ENCODE data around the gene NMT1.
A peak's percentile ranks its signal among the peaks of the same experiment; 100 is the strongest.

NMT1 gene

GRCh38 chr17:45060797-45061605, at the start of gene NMT1:
TSS of gene NMT1 (plus strand) at chr17:45061317. CDS start at chr17:45061330, 13 bp downstream.
- peak; percentile 87 for DNase-seq (ENCODE audit: low read depth)

DNA sequence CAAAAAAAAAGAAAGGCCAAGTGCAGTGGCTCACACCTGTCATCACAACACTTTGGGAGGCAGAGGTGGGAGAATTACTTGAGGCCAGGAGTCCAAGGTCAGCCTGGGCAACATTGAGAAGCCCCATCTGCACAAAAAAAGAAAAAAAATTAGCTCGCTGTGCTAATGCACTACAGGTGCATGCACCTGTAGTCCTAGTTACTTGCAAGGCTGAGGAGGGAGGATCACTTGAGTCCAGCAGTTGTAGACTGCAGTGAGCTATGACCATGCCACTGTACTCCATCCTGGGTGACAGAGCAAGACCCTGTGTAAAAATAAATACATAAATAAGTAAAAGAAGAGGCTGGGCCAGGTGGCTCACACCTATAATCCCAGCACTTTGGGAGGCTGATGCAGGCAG, 49.4 kb upstream of the NMT1 start:
- no peak for DNase-seq (ENCODE audit: low read depth)

DNA sequence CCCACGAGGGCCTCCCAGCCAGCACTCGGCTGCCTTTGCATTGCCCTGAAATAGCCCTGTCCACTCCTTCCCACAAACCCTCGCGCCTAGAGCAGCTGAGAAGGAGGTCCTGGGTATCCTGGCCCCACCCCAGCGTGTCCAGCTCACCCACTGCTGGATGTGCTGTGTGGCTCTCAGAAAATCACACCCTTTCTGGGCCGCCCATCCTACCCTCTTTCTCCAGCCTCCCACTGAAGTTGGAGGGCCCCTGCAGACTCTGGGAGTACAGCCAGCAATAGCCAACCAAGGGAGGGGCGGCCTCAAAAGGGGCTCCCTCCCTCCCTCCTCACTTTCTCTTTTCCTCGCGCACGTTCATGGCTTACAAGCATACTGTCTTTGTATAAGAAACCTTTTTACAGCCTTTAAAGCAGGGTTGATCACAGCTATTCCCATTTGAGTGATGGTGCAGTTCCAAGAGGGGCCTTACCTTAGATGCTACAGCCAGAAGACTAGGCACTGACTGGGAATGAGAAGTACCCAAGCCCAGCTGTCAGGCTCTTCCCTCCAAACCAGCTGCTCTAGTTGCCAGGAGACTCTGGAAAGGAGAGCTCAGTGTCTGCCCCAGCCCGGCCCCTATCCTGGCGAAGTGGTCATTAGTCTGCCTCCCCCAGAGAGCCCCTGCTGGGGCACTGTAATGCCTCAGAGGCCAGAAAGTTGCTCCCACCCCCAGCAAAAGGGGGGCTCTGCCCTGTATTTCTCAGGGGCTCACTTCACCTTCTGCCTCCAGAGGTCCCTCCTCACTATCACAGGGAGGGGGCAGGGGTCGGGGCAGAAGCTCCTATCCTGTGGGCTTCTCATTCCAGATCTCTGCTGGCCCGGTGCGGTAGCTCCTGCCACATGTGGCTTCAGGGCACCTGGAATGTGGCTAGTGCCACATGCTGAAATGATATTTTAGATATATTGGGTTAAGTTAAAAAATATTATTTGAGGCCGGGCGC, 47.8 kb upstream of the NMT1 start:
- no peak for DNase-seq (ENCODE audit: low read depth)

DNA sequence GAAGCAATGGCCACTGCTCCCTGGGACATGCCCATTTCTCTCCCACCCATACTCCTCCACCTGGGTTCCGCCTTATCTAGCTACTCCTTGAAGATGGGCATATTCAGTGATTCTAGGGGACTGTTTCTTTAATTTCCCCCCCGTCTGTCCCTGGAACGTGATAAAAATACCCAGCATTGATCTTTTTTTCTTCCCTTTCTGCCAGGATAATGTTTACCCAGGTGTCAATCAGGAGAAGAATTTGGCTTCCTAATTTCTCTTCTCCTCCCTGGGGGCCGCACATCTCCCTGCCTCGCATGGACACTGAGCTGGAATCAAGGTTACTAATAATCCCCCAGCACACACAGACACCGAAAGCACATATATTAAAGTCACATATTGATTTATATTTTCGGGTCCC, 44.9 kb upstream of the NMT1 start:
- no peak for DNase-seq (ENCODE audit: low read depth)

DNA sequence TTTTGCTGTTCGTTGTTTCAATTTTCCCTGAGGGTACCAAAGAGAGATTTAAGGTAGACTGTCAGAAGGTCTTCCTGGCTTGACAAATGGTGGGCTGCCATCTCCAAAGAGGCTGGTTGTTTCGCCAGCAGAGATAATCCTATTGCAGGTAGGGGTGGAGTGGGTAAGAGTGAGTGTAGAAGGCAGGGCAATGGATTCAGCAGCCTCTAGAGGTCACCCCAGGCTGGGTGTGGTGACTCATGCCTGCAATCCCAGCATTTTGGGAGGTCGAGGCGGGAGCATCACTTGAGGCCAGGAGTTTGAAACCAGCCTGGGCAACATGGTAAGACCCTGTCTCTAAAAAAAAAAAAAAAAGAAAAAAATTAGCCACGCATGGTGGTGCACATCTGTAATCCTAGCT, 44.3 kb upstream of the NMT1 start:
- DNase-seq (ENCODE audit: low read depth) = no peak

DNA sequence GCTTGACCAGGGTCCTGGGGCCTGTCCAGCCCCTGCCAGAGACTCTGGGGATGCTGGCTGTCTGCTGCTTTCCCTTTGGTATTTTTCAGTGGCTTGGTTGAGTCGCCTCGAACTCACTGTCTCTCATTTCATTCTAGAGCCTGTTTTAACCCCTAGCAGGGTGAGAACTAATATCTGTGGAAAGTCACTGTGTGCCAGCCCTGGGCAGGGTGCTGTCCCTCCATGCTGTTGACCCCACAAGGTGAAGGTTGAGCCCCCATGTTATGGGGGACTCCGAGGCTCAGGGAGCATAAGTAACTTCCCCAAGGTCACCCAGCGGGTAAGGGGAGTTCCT, 42.6 kb upstream of the NMT1 start:
- DNase-seq (ENCODE audit: low read depth) = no peak

GRCh38 chr17:45018848-45019711, 42.0 kb upstream of the NMT1 start:
- no peak for DNase-seq (ENCODE audit: low read depth)

DNA sequence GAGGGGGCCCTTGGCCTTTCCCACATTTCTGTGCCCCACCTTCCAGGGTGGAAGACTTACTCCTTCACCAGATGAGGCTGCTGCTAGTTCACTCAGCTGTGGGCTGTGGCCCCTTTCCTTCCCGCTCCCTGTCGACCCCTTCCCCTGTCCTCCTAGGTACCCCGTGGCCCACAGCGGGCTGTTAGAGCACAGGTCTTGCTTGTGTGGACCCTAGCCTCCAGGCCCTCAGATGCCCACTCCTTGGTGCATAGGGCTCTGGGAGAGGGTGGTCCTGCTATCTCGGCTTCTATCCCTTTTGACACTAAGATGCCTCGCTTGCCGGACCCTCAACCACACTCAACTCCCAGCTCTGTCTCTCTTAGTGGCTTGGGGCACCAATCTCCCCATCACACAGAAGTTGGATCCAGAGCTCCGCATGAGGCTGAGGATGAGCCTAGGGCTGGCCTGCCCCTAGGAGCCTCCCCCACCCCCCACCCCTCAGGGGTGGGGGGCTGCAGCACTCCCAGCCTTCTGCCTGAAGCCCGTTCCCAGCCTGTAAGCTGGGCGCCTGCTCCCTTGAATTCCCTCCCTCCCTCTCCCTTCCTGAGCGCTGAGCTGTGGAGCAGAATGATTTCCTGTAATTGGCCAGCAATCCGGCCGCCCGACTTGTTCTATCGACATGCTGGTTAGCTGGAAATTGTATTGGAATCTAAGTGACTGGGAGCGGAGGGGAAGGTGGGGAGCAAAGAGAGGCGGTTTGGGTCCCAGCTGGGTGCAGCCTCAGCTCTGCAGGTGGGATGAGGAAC, 40.6 kb upstream of the NMT1 start:
- no peak for DNase-seq (ENCODE audit: low read depth)

- peak; percentile 41 for DNase-seq (ENCODE audit: low read depth)
Observed at GRCh38 chr17:45021607-45022287, 39.4 kb upstream of the NMT1 start.

DNA sequence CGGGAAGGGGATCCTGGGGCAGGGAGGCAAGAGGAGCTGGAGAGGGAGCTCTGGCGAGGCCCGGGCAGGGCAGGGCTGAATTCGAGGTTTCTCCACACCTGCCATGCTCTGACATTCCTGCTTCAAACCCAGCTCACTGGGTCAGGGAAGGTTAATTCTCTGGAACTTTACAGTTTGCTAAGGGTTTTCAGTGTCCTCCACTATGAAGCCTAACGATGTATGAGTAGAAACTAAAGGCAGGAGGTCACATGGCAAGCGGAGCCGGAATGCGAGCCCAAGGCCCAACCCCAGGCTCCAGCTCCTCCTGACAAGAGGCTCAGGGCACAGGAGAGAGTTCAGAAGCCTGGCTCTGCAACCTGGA, 38.8 kb upstream of the NMT1 start:
- no peak for DNase-seq (ENCODE audit: low read depth)

GRCh38 chr17:45022655-45023339, 38.3 kb upstream of the NMT1 start:
- DNase-seq (ENCODE audit: low read depth) = no peak

DNA sequence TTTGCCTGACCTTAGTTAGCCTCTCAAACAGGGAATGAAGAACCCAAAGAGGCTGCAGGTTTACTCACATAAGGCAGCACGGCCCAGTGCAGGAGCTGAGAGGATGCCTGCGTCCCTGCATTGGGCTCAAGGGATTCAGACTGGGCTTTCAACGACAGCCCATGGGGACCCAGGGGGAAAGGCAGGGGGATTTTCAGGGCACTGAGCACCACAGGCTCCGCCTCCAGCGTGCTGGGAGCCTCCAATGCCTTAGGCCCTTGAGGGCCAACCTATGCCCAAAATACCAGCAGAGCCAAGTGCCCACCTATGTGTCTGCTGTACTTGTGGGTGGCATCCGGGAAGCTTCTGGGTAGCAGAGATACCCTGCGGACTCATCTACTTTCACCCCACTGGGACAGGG, 32.0 kb upstream of the NMT1 start:
- no peak for DNase-seq (ENCODE audit: low read depth)

DNA sequence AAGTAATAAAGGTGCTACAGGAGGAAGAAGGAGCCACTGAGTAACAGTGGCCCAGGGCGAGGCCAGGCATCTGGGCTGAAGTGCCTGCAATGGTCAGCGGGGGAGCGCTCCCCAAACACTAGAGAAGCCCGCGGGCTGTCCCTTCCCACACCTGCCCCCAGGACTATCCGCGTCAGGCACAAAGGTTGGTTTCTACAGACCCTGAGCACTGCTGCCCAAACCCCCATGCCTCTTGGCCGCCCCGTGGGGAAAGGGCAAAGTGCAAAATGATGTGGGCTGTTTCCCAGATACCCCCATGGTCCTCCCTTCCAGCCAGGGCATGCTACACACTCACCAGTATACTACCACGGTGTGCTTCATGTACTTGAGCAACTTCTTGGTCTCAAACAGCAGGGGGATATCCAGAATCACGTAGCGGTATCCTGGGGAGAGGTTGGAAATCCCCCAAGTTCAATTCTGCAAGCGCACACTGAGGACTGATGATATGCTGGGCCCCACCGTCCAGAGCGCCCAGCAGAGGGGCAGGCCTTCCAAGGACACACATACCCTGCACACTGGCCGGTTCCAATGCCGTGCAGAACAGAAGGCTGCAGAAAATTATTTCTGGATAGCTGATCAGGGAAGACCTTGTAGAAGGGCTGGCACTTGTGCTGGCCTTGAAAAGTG, 31.2 kb upstream of the NMT1 start:
- no peak for DNase-seq (ENCODE audit: low read depth)

DNA sequence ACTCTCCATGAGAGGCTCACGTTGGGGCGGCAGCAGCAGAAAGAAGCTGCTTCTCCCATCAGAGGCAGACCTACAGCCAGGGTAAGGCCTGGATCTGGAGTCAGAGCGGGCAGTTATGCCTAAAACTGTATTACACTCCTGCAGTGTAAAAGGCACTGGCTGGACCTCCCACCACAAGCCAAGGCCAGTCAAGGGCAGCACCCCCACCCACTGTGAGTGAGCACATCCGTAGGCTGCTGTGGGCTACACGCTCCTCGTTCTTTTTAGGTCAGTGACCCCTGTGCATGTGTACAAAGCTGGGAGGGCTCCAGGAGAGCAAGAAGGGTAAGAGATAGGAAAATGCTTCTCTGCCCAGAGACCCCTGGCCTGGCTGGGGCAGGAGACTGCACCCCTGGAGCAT, 30.4 kb upstream of the NMT1 start:
- DNase-seq (ENCODE audit: low read depth) = no peak

DNA sequence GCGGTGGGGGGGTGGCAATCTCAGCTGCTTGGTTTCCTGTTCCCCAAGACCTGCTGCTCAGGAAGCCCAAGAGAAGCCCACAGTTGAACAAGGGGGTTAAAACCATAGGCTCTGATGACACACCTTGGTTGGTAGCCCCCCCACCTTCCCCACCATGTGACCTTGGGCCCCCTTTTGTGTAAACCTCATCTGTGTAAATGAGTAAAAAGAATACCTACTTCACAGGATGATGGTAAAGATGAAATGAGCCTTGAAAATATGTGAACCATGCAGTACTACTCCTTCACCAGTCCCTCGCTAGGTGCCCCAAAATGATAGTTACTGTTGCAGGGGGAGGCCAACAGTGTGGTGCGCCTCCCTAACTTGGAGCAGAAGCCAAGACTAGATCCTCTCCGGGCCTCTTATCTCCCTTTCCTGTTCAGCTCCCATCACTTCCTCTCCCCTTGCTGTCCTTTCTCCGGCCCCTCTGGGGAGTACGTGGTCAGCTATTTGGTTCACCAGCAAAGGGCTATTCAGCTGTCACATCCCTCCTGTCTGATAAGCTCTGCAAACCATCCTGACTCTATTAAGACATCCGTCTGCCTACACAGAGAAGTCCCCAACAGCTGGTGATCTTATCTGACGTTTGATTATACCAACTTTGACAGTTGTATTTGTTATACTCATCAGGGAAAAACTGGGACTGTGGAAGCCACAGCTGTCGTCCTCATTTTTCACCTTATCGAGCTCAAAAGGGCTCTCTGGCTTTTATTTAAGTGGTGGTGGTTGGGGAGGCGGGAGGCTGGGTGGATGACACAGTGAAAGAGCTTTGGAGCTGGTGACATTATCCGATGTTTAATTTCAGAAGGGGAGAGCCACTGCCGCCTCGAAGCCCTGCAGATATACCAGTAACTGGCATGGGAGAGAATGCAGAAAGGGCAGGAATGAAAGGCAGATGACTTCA, 29.6 kb upstream of the NMT1 start:
- no peak for DNase-seq (ENCODE audit: low read depth)

GRCh38 chr17:45032174-45032541, 29.0 kb upstream of the NMT1 start:
- DNase-seq (ENCODE audit: low read depth) = no peak

GRCh38 chr17:45034599-45034998, 26.5 kb upstream of the NMT1 start:
- no peak for DNase-seq (ENCODE audit: low read depth)

DNA sequence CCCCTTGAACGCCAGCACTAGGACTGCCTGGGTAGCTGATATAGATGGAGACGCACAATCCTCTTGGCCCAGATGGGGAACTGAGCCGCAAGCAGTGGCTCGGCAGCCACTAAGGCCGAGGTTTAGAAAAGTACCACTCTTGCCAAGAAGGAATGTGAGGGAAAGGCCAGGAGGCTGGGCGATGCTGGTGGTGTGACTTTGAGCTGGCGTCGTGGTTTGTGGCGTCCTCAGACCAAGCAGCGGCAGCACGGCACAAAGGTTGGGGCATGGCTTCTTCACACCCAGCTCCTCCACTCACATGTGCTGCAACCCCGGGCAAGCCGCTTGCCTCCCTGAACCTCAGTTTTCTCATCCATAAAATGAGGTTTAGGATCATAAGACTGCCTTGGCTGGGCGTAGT, 25.3 kb upstream of the NMT1 start:
- no peak for DNase-seq (ENCODE audit: low read depth)

DNA sequence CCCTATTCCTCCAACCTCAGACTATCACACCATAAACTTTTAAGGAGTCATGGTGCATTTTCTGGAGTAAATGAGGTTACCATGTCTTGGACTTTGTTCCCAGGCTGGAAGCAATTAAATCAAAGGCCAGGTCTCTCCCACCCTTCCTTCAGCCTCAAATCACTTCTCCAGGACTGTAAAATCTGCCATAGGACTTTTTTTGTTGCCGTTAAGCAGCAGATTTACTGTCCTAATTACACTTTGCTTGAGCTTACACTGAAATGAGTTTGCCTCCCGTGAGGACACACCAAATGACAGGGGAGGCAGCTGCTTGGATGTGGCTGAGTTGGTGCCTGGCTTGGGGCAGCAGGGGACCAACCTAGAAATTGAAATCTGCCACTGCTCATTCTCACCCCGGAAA, 24.4 kb upstream of the NMT1 start:
- DNase-seq (ENCODE audit: low read depth) = no peak

Data from stimulated activated CD8-positive, alpha-beta memory T cell treated with anti-CD3 and anti-CD28 coated beads, Interleukin-15, amount 100 ng/mL, for 1 hour (primary cell).